Peyer's patch (tissue), 4 donors: Measurements from ENCODE around the gene RPL22.

Experiments used
- POLR2A ChIP-seq, 2 donors: fragments of 450-650 bp; IDR thresholded peaks; one replicate each; pipeline ENCODE4 v1.5.1; 2017; ENCODE audit warnings: antibody characterized with exemption in 2 of 2, mild to moderate bottlenecking in 2 of 2, moderate library complexity in 2 of 2
- TF ChIP-seq, protein P1 (sequence below), 6 experiments: fragments of 450-650 bp in 4 of 6; fragments of 200-600 bp in 2 of 6; sonication (generic) in 1 of 6; IDR thresholded peaks; one replicate each; pipeline ENCODE4 v1.5.1; 2017 to 2019; ENCODE audit warnings: antibody characterized with exemption in 6 of 6, mild to moderate bottlenecking in 3 of 6, moderate library complexity in 1 of 6

DNA sequence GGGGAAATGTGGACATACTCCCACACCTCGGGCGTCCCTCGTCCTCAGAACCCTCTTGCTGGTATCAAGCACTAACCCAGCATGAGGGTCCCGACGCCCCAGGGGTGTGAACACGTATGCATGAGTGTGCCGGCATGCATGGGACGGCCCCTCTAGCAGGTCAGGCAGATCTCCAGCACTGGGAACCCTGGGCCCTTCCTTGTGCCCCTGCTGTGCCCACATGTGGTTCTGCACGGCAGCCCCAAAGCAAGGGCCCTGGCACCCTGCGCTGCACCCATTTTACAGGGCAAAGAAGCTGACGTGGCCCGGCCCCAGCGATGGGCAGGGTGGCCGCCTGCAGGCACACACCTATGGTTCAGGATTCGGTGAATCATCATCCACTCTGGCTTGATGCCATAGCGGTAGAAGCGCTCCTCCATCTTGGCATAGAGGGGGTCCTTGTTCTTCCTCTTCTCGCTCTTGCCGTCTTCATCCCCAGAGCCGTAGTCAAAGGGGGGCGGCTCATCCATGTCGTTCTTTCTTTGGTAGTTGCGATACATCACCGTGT is 53.5 kb downstream of the RPL22 start:
- TF ChIP-seq POLR2A (IDR thresholded peaks at IDR 0.05), result no peak
- TF ChIP-seq, protein P1, sequence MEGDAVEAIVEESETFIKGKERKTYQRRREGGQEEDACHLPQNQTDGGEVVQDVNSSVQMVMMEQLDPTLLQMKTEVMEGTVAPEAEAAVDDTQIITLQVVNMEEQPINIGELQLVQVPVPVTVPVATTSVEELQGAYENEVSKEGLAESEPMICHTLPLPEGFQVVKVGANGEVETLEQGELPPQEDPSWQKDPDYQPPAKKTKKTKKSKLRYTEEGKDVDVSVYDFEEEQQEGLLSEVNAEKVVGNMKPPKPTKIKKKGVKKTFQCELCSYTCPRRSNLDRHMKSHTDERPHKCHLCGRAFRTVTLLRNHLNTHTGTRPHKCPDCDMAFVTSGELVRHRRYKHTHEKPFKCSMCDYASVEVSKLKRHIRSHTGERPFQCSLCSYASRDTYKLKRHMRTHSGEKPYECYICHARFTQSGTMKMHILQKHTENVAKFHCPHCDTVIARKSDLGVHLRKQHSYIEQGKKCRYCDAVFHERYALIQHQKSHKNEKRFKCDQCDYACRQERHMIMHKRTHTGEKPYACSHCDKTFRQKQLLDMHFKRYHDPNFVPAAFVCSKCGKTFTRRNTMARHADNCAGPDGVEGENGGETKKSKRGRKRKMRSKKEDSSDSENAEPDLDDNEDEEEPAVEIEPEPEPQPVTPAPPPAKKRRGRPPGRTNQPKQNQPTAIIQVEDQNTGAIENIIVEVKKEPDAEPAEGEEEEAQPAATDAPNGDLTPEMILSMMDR (IDR thresholded peaks at IDR 0.05), result no peak
